Stimulated activated naive CD8-positive, alpha-beta T cell treated with anti-CD3 and anti-CD28 coated beads, Interleukin-15, Interleukin-2, amounts not matched to agents 100 U/mL and 50 U/mL, for 24 hours (primary cell): Measurements from ENCODE around the gene FARS2.

Experiments used
- ATAC-seq: fragments of 150-1000 bp; cut with Tn5 transposase; one replicate; pipeline ENCODE4 v1.10.0; 2021
- DNase-seq: peaks from one replicate; pipeline ENCODE4 v3.0.0; 2021

FARS2 gene

DNA sequence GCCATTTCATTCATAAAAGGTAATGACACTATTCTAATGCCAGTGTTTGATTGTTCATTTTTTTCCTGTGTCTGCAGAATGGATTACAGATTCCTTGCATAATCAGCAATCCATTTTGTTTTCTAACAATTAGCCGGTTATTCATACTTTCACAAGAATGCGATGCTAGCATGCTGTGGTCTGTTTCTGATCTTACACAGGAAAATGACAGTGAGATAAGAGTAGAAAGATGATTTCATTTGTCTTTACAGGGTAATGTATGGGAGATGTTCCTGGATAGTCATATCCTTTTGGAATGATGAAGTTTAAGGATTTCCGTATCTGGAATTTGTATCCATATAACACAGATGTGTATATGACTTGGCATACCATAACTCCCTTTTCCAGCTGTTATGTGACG, 207.3 kb downstream of the FARS2 start:
- ATAC-seq (no peak), DNase-seq (no peak)

DNA sequence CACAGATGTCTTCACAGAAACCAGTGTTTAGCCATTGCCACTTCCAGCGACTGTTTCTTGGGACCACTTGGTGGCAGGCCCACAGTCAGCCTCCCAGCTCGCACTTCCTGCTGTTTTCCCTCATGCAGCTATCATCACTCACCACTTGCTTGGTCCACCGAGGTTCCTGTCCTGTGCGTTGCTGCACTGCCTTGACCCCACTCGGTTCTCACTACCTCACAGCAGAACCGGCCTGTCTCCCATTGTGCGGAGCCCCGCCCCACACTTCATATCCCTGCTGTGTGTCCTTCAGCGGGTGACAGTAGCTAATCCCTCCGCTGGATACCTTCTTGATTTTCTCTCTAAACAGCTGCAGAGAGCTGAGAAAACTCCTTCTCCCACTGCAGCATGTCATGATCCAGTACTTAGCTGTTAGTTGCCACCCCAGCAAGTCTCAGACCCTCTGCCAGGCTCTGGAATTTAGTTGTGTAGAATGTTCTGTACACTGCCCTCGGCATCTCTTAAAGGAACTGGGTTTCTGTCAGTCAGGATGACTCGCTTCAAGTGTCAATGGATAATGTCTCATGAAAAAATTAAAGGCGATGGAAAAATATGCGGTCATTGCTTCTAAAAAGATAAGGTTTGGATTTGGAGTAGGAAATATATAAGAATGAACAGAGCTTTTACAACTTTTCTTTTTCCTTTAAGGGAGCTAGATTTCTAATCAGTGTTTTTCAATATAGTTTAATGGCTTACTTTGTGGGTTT, 208.0 kb downstream of the FARS2 start:
- DNase-seq (no peak), ATAC-seq (no peak)

DNA sequence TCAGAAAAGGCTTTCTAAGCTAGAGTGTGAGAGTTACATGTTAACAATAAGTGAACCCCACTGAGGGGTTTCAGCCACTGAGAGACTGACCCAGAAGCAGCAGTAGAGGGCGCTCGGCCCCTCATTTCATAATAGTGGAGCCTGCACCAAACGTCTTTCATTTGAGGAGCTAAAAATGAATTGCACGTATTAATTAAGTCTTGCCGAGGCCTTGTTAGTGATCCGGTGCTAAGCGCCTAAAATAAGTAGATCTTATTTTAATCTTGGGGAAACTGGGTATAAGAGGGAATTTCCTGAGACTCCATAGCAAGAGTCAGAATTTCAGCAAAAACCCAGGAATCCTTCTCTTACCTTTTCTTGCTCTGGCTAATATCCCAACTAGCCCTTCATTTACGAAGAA, 209.7 kb downstream of the FARS2 start:
- DNase-seq (peak; percentile 64), ATAC-seq (peak; percentile 83)

DNA sequence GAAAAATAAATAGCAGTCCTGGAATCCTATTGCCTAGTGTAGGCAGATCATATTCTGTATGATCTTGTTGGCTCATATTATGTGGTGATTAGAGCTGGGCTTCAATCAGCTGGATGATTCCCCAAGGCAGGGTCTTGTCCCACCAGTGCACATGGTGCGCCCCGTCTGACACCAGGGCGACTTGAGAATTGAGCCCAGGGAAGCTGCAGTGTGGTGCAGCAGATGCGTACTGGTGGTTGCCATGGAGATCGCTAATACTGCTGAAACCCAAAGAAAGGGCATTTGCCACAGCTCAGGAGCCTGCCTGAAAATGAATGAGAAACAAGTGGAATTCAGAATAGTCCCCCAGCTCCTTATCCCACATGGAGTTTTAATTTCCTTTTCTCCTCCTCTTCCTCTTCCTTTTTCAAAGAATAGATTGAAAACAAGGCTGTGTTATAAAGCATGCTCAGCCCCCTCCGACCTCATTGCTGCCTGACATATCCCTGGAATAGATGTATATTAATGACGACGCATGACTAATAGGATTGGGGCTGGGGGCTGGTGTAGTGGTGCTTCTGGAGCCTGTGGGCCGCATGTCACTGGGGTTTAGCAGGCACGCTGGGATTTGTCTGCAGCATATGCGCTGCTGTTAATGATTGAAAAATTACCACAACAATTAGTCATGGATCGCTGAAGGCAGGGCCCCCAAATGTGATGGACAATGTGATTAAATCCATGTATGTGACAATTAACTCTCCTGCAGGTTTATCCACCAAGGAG, 210.5 kb downstream of the FARS2 start:
- ATAC-seq, result no peak
- no peak for DNase-seq

DNA sequence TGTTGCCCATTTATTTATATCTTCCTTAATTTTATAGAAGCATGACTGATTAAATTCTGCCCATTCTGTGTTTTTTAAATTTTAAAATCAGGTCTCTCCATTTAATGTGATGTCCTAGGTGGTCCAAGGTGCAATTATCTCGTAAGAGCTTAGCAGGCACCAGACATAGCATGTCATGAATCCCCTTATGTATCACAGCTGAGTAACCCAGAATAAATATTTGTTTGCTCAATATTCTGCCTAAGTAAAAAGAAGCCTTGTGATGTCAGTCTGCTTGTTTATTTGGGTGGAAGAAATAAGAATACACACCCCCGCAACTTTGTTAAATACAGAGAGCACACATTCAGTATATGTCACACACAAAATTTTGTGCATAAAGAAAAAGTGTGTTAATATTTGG, 211.3 kb downstream of the FARS2 start:
- DNase-seq (no peak), ATAC-seq (no peak)

DNA sequence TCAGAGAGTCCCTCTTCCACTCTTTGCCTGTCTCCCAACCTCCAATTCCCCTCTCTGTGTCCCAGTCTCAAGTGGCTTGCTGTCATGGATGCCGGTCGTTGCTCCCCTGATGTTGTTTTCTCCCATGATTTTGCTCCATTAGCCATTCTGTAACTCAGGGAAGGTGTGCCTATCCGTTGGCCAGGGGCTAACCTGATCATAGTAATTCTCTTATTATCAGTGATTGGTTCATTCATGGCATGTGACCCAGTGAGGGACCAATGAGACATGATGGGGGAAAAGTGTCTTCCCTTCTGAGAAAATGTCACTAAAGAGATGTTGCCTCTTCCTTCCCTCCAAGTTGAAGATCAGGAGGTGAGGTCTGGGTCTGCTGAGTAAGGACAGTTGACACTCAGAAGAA, 214.5 kb downstream of the FARS2 start:
- no peak for DNase-seq
- ATAC-seq, result no peak

DNA sequence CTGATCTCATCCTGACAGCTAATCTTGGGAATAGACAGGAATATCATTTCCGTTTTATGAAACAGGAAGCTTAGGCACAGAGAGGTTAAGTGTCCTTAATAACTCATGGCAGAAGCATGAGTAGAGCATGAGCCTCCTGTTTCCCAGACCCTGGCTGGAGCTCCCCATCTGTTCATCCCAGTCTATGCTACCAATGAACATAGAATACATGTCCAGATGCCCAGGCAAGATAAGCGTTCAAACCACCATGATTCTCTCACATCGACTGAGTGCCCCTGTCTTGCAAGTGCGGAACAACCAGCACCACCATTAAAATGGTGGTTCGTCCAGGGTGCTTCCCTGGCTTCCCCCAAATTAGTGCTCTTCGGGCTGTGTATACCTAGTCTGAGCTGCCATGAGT, 217.1 kb downstream of the FARS2 start:
- ATAC-seq (no peak), DNase-seq (no peak)

DNA sequence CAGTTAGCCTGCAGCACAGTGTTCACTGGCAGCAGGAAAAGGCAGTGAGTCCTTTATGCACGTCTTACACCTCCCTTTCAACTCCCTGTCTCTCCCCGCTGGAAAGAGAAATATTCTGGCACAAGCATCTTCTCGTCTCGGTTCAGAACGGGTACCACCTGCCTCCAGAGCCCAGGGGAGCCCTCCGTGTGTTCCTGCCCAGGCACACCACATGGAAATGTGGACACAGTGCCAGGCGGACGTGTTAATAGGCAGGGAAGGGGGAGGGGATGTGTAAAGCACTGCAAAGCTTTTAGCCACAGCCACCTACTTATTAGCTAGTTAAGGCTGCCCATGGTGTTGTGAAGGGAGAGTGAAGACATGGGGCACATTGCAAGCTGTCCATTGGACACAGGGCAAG, 219.7 kb downstream of the FARS2 start:
- no peak for ATAC-seq
- DNase-seq, result no peak

DNA sequence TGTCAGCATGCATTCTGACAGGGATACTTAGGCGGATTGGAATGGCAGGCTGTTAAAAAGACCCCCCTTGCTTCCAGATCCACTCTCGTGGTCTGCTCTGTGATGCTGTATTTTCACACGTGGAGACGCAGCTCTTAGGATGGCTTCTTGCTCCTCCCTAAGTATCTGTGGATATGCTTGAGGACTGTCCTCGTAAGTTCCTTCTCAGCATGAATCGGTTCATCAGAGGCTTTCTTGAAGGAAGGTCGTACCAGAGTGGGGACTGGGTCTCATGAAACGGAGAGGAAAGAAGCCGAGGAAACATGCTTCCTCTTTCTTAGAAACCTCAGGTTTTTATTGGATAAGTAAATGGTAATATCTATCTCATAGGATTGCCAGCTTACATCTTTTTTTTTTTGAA, 220.4 kb downstream of the FARS2 start:
- no peak for DNase-seq
- ATAC-seq, result no peak

DNA sequence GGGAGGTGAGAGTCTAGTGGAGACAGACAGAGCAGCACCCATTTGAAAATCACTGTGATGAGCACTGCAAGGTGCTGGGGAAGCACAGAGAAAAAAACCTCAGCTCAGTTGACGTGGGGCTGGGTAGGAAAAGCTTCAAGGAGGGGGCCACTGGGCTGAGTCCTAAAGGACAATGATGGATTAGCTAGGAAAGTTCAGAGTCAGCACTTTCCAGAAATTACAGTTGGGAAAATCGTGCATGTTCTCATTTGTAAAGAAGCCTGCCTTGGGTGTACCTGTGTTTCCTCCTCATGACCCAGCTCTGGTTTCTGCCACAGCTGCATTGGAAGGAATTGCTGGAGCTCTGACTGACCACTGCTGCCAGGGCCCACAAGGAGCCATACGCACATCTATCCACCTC, 221.3 kb downstream of the FARS2 start:
- DNase-seq (no peak), ATAC-seq (no peak)

DNA sequence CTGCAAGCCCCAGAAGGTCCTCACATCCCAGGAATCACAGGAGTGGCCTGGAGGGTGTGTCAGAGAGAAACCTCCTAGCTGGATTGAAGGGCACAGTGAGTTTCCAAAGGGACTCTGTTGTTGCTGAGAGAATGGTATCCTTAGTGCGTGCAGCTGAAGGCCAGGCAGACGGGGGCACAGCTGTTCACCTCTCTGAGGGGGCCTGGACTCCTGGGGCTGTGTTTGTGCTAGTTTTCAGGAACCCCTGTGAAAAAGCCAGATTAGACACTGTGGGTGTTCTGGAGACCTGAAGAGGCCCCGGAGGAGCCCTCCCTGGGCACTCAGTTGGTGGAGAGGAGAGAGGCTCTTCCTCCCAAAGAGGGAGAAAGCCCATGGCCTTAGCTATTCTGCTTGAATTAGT, 223.4 kb downstream of the FARS2 start:
- ATAC-seq (no peak), DNase-seq (no peak)

DNA sequence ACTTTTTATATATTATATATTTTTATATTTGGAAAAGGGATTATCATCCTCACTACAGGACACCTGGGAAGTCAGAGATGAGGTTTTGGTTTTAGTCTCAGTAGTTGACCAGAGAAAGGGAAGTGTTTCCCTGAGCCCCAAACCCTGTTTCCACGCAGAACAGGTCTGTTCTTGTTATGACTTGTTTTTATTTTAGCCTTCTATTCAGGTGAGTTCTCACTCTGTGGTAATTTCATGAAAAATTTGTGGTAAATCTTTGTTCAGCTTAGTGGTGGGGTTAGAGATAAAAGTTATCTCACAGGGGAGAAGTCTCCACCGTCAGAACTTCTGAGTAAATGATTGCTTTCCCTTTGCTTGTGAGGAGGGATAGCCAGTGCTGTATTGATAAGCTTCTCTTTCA, 224.9 kb downstream of the FARS2 start:
- ATAC-seq, result no peak
- no peak for DNase-seq

DNA sequence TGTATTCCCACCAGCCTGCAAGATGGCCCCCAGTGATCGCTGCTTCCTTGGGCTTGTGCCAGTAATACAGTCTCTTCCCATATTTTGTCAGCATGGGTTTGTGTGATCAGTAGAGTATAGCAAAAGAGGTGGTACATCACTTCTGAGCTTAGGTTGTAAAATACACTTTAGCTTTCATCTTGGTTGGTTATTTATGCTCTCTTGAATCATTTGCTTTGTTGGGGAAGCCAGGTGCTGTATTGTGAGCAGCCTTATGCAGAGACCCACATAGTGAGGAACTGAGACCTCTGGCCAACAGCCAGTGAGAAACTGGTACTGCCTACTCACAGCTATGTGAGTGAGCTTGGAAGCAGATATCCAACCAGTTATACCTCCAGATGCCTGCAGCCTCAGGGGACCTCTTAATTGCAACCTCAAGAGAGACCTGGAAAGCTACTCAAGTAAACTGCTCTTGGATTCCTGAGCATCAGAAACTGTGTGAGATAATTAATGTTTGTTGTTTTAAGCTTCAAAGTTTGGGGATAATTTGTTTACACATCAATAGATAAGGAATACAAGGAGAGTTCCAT, 229.3 kb downstream of the FARS2 start:
- DNase-seq (no peak), ATAC-seq (no peak)

DNA sequence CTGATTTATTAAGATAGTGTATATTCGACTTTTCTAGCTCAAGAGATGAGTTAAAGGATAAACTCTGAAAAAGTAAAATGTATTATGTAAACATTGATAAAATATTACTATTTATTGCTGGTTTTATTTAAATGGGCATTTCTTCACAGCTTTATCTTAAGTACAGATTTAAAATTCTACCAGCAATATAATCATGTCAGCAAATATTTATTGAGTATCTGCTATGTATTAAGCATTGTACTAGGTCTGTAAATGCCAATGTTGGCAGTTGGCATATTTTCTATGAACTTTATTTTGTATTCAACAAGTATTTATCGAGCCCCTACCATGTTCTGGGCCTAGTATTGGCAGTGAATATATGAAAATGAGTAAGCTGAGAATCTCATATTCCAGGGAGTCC, 231.0 kb downstream of the FARS2 start:
- DNase-seq, result no peak
- no peak for ATAC-seq

DNA sequence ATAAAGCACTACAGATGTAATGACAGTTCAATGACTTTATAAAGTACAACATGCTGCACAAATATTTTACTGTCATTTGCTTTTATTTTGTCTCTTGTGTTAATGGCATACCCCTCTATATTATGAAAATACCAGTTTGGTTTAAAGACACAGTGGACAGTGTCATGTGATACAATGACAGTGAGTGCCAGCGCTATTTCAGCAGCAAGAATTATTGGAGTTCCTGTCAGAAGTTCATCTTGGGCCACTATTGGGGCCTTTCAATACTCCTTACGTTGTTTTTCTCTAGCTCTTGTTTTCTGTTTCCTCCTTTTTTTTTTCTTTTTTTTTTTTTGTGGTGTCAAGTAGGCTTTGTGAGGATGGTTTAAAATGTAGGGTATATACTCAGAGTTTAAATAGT, 232.5 kb downstream of the FARS2 start:
- no peak for ATAC-seq

DNA sequence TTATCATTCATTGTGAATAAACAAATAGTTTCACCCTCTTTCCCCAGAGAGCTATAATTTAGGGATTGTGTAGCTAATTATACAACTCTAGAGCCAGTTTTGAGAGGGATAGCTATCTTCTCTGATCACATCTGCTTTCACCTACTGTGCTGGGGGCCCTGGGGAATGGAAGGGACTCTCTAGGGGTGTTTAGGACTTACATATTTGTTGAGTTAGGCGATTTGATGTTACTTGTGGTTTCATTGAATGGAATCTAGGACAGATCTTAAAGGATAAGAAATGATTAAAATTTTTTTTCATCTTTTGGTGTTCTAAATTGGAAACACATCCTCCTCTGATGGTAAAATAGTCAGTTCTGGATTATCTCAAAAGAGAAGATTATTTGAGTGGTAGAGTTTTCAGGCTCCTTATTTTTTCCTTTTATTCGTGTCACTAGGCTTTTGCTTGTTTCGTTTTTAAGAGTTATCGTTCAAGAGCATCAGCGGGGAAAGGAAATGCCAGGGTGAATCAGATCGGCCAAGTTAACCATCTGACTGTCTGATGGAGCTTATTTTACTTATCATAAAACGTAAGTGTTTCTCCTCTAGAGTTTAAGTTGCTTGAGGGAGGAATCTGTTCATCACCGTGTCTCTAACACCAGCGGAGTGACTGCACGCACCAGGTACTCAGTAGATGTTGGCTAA, 236.7 kb downstream of the FARS2 start:
- peak; percentile 23 for ATAC-seq
- DNase-seq, result no peak

More for the DNA sequence above, 232.5 kb downstream of the FARS2 start:
- DNase-seq, result no peak

DNA sequence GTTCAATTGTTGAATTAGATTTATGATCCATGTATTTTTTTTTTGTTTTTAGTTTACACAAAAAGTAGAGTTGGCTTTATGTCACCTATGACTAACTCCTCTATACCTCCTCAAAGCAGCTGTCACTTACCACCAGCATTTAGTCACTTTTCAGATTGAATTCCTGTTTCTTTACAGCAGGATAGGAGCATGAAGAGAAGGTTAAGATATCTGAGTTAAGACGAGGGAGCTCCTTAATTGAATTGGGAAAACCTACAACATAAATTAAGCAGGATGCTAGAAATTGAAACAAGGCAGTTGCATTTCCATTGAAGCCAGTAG, 237.2 kb downstream of the FARS2 start:
- ATAC-seq, result no peak

DNA sequence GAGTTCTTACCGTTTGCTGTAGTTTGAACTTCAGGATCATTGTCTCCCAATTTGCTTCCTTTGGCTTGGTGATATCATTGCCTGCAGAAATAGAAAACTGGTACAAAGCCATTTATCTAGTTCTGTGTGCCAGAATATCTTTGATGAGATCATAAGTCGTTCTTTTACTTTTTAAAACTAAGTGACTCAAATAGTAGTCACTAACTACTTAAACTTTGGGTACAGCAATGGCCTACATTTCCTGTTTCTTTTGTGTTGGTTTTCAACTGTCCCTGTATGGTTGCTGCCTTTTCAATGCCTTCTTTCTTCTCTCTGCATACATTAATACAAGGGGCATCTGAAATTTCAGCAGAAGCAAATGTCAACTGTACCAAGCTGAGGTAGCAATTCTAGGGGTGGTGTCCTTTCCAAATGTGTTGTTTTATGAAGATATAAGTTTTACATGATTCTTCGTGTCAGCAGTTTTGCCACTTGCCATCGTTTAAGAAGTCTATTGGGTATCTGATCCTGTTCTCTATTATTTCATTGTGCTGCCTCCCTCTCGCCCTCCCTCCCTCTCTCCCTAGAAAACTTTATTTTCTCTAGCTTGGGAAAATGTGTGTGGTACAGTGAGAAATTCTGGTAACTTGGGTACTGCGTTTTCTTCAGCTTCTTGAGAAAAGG, 238.5 kb downstream of the FARS2 start:
- ATAC-seq, result peak; percentile 63
- no peak for DNase-seq

More for the DNA sequence above, 237.2 kb downstream of the FARS2 start:
- DNase-seq, result no peak

DNA sequence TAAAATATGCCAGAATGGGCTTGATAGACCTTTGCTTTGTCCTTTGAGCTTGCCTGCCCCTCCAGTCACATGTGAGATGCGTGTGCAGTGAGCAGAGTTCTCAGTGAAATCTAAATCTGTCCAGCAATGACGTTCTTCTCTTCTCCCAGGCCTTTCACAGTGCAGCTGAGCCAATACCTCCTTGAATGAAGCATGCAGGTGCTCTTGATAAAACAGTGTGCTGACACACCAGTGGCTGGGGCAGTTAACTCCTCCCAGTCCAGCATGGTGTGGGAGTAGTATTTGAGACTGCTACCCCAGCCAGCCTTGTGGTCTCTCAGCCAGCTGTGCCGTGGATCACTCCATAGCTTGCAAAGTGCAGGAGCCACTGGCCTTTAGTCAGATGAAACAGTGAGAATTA, 240.5 kb downstream of the FARS2 start:
- no peak for DNase-seq
- no peak for ATAC-seq

DNA sequence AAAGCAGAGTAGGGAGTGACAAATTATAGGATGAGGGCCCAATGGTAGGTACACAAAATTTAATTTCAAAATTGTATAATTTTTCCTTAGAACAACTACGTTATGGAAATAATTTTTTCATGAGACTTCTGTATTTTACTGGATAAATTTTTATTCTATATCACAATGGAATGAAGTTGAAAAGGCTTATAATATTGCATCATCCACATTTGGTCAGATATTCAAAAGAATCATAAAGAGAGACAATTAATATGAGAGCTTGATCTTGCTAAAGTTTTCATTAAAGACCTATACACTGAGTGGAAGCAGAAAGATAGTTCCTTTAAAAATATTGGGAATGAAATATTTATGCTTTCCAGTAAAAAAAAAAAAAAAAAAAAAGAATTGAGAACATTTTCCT, 242.8 kb downstream of the FARS2 start:
- DNase-seq (no peak), ATAC-seq (no peak)

DNA sequence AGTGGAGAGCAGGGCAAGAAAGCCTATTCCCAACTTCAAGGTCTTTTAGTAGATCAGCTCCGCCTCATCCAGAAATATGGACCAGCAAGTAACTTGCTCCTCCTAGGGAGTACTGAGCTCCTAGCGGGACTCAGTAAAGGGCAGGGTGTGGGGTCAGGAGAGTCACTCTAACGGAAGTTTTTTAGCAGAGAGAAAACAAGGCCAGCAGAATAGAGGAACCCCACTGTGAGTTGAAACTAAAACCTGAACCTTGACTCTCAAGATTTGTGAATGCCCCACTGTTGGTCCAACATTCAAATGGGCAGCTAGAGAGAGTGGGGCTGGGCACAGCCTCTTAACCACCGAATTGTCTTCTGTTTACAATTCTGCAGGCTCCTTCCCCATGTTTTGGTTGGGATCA, 244.8 kb downstream of the FARS2 start:
- no peak for DNase-seq
- no peak for ATAC-seq

DNA sequence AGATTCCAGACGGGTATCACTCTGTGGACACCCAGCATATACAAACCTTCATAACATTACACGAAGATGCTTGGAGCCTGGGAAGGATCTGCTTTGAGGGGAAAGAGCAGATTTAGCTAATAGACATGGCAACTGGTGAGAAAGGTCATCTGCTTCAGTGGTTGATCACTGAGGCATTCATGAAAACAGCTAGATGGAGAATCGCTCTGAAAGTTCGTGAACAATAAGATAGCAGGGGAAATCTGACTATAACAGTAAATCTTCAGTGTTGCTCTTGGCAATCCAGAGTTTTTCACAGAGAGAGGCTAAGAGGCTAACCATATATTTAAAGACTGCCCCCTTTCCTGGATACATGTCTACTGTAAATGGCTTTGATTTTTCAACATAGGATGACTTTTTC, 245.3 kb downstream of the FARS2 start:
- DNase-seq (no peak), ATAC-seq (no peak)
